Stimulated activated CD8-positive, alpha-beta memory T cell treated with anti-CD3 and anti-CD28 coated beads, Interleukin-7, amount 100 ng/mL, for 4 hours (primary cell): ENCODE results near the gene TBC1D22B.

Experiments
- DNase-seq, 2 donors: peaks; one replicate each; pipeline ENCODE4 v3.0.0-alpha.2; 2020; ENCODE audit warnings: low read depth in 2 of 2

Gene TBC1D22B

DNA sequence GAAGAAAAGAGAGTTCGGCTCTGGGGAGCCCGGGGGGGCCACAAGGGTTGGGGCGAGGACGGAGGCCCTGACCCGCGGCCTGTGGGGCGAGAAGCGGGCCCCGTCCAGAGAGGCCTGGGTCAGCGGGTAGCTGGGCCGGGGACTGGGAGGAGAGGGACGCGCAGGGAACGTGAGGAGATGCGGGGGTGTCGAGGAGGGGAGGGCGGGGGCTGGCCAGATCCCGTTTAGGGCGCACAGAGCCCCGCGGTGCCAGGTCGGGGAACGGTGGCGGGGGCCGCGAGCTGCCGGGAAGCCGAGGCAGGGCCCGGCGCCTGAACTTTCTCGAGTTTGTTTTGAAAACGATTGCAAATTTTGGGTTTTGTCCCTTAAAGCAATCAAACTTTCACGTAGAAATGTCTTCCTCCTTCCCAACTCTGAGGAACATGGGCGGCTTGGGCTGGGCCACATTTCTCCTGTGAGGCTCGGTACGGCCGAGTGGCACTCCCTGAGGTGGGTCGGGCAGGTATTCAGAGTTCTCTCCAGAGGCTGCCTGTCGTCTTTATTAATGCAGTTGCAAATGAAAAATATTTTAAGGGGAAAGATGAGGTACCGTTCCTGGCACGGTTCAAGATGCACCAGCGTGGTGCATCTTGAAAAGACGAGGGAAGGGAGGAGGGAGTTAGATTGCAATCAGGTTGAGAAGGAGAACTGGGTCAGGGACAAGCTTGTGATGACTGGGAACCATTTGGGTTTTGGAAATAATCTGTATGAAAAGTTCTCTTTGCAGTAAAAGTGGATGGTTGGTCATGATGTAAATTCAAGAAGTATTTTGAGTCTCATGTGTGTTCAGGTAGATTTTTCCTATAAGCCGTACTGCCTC lies 97.2 kb downstream of the TBC1D22B start:
- no peak for DNase-seq

DNA sequence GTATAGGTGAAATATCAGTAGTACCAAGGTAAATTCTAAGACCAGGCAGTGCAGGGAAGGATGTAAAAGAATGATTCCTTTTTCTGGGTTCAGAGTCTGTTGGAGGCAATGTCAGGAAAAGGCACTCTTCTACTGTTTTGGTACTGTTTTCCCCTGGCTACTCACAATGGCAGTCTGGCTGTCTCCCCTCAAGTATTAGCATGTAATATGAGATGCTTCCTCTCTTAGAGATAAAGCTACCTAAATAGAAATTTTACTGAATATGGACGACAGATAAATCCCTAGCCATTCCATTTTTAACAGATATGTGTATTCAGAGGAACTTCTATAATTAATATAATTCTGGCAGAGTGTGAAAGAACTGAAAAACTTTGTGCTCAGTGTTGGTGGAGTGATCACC lies 99.7 kb downstream of the TBC1D22B start:
- no peak for DNase-seq

DNA sequence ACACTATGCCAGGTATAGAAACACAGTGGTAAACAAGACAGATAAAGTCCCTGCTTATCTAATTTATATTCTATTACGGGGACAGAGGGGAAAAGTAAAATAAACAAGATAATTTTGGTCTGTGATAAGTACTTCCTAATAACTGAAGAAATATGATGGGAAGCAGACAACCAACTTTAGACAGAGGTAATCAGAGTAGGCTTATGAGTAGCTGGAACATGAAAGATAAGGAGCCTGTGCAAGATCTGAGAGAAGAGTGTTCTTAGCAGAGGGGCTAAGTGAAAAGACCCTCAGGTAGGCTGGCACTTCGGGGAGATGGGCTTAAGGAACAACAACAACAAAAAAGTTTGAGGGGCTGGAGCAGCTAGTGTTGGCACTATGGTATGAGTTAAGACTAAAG lies 100.3 kb downstream of the TBC1D22B start:
- no peak for DNase-seq

DNA sequence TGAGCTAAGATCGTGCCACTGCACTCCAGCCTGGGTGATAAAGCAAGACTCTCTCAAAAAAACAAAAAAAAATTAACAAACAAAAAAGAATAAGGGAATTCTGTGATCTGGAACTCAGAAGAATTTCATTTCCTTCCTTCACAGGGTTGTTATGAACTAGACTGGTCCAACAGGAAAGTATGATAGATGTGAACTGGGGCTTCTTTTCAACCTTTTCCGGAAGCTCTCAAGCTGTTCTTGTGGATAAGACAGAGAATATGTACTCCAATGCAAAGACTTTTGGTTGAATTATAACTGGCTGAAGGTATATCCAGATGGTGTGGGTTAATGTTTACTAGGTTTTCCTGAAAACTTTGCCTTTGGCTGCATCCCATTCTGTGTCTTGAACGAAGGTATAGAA lies 101.5 kb downstream of the TBC1D22B start:
- DNase-seq: no peak

DNA sequence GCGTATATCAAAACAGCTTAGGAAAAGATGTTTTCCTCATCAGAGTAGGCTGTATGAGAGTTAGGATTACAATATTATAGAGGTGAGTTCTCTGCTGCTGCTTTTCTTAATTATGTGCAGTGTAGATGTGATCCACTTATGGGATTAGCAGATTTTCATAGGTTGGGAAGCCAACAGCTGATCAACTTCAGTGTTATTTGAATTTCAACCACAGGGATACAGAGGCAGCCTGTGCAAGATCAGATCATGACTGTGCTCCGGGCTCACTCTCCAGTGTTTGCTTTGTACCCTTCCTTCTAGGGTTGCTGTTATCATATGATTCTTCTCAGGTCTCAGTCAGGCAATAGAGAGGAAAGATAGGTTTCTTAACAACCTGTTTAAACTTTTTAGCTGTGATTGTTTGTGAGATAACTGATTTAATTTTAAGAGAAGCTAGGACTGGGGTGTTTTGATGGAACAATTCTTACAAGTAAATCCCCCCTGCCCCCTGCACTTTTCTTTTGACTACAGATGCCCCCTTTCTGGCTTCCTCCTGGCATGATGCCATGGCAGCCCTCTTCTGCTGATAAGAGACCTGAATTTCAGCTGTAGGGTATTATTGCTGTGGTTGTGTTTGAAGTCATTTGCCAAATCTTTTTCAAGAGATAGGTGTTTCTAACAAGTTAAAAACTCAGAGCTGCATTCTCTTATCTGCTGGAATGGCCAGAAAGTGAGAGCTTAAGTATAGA lies 104.7 kb downstream of the TBC1D22B start:
- DNase-seq: no peak

DNA sequence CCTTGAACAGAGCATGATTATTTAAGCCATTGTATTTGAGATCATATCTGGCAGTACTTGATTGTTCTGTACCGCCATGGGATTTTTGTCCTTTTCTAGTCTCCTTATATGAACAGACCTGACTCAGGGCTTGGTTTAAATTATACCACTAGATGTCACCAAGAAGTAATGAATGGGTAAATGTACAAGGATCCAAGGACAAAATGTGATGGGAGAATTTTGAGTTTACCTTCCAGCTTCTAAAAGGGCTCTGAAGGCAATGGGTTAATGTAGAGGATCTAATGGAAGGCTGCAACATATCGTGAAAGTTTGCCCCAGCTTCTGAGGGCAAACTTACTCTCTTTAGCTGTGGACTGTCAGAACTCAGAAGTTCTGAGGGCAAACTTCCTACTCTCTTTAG lies 108.2 kb downstream of the TBC1D22B start:
- no peak for DNase-seq

DNA sequence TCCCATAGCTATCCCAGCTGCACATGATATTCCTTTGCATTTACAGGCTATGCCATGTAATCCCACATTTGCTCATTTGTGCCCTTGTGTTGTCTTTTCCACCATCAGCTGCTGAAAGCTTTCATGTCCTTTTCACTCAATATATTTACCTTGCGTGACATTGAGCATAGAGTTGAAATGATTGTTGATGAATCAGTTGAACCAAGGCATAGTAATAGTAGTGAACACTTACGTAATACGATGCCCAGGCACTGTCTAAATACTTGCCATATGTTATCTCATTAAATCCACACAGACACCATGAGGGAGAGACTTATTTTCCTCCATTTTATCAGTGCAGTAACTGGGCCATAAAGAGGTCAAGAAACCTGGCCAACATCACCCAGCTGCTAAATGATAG lies 109.3 kb downstream of the TBC1D22B start:
- DNase-seq: no peak

DNA sequence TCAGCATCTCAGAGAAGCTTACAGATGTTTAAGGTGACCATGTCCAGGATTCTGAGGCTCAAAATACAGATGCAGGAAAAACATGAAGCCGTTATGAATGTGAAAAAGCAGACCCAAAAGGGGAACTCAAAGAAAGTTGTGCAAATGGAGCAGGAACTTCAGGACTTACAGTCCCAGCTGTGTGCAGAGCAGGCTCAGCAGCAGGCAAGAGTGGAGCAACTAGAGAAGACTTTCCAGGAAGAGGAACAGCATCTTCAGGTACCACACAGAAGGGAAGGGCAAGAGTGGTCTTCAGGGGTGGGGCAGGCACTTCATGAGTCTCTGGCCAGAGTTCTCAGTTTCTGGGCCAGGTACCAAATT lies 111.4 kb downstream of the TBC1D22B start:
- no peak for DNase-seq

DNA sequence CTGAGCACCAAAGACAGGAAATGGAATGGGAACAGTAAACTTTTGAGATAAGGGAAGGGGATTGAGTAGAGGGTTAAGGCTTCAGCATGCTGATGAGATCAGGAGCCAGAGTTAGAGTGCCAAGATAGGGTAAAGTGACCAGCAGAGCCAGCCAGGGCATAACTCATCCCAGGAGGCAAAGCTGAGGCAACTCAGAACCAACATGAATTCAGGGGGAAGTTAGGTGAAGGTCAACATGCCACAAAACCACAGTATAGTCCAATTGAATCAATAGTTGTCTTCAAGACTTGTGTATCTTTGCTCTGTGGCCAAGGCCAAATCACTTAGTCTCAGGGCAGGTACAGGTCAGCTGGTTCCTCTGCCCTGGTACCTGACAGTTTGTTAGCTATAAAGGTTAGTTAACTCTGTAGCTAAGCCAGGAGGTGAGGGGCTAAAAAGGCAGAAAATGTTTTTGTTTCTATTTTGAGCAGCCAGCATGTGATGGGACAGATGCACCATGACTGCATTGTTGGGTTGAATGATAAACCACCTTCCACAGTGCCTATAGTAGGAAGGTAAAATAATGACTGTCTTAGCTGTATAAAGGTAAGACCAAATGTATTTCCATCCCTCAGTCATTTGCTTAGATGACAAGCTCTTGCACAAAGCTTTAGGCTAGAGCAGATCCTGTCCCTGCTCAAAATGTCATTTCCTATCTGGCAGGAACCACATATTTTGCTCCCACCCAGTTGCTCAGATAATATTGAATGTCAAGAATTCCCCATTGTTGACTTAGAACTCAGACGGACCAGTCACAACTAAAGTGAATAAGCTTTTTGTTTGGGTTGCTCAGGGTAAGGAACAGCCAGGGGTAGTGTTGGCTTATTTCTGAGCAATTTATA lies 112.0 kb downstream of the TBC1D22B start:
- no peak for DNase-seq

DNA sequence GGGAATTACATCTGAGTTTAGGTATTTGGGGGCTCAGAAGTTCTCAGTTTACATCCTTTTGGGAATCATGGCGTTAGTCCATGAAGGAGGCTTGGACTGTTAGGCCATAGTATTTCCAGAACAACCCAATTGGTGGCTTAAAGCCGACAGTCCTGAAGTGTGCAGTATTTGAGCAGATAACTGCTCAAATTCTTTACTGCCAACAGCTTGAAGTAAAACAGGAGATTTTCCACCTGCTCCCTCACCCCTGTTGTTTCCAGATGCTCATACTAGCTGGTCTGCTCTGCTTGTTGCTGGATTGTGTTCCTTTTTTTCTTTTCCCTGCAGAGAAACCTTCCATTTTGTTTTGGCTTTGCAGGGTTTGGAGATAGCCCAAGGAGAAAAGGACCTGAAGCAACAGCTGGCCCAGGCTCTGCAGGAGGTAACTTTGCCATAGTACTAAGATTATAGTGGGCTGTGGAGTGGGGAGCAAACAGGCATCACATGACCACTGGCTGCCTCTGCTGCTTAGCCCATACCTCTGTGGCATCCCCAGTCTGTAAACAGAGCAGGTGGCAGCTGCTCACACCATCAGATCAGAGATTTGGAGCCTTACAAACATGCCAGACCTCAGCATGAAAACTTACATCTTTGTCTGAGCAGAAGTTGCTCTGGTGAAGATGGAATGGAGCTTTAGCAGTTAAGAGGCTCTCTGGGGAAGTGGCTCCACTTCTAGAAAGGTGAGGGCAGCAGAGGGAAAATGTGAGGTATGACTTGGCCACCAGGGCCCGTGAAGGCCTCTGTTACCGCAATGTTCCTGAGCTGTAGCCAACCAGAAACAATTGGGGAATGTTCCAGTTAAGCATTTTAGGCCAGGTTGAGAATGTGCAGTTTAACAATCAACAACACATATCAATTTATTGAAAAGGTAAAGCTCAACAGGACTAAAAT lies 113.8 kb downstream of the TBC1D22B start:
- no peak for DNase-seq

DNA sequence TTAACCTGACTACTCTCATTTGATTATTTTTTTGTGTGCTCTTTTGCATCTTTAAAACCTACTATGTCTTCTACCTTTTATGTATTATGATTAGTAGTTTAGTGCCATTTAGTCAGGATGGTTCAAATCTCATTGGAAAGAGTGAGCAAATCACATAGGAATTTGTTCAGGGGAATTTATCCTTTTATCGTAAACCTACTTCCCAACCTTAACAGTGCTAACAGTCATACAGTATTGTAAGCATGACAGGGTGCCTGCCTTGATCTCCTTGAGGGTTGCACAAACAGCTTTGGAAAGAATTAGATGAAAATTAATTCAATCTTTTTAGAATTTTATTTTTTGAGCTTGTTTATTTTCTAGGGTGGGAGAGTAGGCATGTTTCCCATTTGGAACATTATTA lies 114.5 kb downstream of the TBC1D22B start:
- no peak for DNase-seq

DNA sequence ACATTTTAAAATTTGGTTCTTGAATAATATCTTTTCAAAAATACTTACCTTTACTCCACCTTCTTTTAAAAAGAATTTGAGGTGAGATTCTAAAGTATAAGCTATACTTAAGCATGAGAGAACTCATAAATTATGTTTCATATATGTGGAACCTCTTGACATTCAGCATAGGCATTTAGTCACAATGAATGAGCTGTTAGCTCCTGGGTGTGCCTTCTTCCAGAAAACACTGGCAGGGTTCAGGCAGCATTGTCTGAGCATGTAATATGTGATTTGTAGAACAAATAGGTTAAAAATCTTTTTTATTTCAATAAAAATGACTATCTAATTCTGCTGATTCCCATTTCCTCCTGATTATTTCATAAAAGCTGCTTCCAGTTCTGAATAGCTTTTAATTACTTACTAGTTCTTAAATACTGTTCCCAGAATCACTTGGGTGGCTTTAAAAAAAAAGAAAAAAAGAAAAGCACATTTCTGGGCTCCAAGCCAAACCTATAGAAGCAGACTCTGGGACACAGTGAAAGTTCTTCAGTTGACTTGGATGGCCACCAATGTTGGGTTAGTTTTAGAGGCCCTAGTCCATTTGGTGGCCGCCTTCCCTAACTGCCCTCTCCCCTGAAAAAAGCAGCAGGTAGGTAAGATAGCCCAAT lies 116.4 kb downstream of the TBC1D22B start:
- no peak for DNase-seq

DNA sequence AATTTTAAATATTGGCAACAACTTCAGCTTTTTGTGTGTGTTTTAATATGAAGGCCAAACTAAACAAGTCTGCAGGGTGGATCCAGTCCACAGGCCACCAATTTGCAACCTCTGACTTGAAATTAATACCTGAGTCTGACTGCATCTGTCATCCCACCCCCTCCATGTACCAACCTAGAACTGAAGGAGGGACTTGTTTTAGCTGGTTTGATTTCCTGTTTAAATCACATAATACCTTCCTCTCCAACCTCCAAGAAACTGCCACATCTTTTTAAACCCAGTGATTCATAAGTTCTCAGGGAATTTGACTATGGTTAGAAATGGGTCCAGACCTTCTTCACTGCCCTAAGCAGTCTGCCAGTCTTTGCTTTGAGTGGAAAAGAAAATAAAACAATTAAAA lies 117.8 kb downstream of the TBC1D22B start:
- DNase-seq: no peak

DNA sequence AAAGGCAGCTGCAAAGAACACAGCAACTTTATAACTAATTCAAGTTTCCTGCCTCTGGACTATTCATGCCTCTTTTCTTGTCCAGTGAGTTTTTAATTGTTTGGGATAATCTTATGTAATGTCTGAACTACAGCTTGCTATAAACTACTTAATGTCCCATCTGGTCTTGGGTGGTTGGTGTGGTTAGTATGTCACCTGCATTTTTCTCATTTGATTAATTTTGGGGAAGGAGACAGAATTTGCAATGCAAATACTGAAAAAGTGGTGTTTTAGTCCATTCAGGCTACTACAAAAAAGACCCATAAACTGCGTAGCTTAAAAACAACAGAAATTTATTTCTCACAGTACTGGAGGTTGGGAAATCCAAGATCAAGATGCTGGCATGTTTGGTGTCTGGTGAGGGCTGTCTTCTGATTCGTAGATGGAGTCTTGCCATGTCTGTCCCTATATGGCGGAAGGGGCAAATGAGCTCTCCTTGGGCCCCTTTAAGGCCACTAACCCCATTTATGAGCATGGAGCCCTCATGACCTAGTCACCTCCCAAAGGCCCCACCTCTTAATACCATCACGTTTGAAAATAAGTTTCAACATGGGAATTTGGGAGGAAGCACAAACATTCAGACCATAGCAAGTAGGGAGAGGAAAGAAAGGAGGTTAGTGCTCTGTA lies 118.6 kb downstream of the TBC1D22B start:
- DNase-seq: no peak

DNA sequence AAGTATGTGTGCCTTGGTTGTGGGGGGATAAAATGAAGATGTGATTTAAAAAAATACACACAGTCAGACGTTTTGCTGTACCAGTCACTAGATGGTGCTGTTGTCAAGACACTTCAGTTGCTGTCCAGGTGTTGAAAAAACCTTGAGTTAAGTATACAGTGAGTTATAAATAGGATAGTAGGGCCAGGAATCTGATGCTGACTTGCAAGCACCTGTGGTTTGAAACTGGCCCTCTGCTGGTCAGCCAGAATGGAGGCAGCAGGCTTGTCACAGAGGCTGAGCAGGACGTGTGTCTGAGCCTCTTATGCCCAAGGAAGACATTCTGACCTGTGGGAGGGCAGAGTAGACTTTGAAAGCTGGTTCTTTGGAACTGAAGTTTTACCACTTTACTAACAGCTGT lies 124.0 kb downstream of the TBC1D22B start:
- DNase-seq: peak in 1 of 2 donors; percentile 8
